Heart right ventricle (tissue), 16 donors: Measurements from ENCODE around the gene SATB2. TPM values are rescaled to one million over a fixed set of nuclear protein-coding genes. Genes with fewer than 3 reads are reported as not detected.

Source experiments
- ATAC-seq, 8 donors: fragments of 200-7000 bp; cut with Tn5 transposase; one replicate each; pipeline ENCODE4 v1.9.1; 2020; ENCODE audit warnings: mild to moderate bottlenecking in 8 of 8, moderate library complexity in 8 of 8, moderate number of reproducible peaks in 1 of 8
- DNase-seq, 2 donors: peaks; one replicate each; pipeline ENCODE4 v3.0.0-alpha.2; 2020
- H3K27ac ChIP-seq, 10 donors: fragments of 200-600 bp; sonication (generic) in 2 of 10; one replicate each; pipeline versions ENCODE4 v1.5.0 to v1.8.0; 2020 to 2022; ENCODE audit warnings: mild to moderate bottlenecking in 3 of 10
- H3K27me3 ChIP-seq, 7 donors: fragments of 200-600 bp; one replicate each; pipeline ENCODE4 v1.8.0; 2021 to 2022; ENCODE audit warnings: mild to moderate bottlenecking in 2 of 7
- H3K36me3 ChIP-seq, 9 donors: fragments of 200-600 bp; sonication (generic) in 1 of 9; one replicate each; pipeline versions ENCODE4 v1.5.0 to v1.8.0; 2020 to 2022; ENCODE audit warnings: mild to moderate bottlenecking in 2 of 9
- H3K4me1 ChIP-seq, 9 donors: fragments of 200-600 bp; sonication (generic) in 1 of 9; one replicate each; pipeline versions ENCODE4 v1.5.0 to v1.8.0; 2020 to 2022; ENCODE audit warnings: mild to moderate bottlenecking in 4 of 9
- H3K4me3 ChIP-seq, 10 donors: fragments of 200-600 bp; sonication (generic) in 2 of 10; one replicate each; pipeline versions ENCODE4 v1.5.0 to v1.8.0; 2020 to 2022; ENCODE audit warnings: mild to moderate bottlenecking in 7 of 10, moderate library complexity in 2 of 10
- H3K9me3 ChIP-seq, 11 donors: fragments of 200-600 bp in 10 of 11; sonication (generic) in 2 of 11; one replicate each; pipeline versions ENCODE4 v1.5.0 to v1.8.0; 2013 to 2022; ENCODE audit warnings: mild to moderate bottlenecking in 2 of 11, control low read depth in 1 of 11, moderate library complexity in 1 of 11
- CTCF ChIP-seq, 9 donors: fragments of 200-600 bp; sonication (generic) in 2 of 9; IDR thresholded peaks; one replicate each; pipeline versions ENCODE4 v1.5.0 to v1.8.0; 2021 to 2022; ENCODE audit warnings: antibody characterized with exemption in 9 of 9, mild to moderate bottlenecking in 5 of 9, moderate library complexity in 1 of 9
- WGBS, 2 donors: extraction: QIAGEN DNeasy Blood & Tissue Kit; methylation state at CpG; one replicate each; pipeline ENCODE4 v1.1.7; 2013; ENCODE audit warnings: inconsistent platforms in 1 of 2; 5-methylcytosine and 5-hydroxymethylcytosine counted together
- intact Hi-C, 10 donors: fragments of 100-400 bp; cut with DNase I; formaldehyde crosslinking; loops; one replicate each; pipeline versions ENCODE4 v1.11.1 to v1.14.2; 2022
- polyA plus RNA-seq, 2 donors: library from polyadenylated mRNA; stranded (reverse); fragments of 200-250 nt; gene quantifications; one replicate each; pipeline ENCODE4 v1.2.3, GENCODE V29; 2013
- total RNA-seq, 10 donors: library from RNA; stranded (reverse); fragmentation: NEBNext Ultra II Directional in 3 of 10; extraction: Animal tissue kit (Norgen Biotek cat#: 25700) in 3 of 10; gene quantifications; one replicate each; pipeline versions ENCODE4 v1.2.1 to v1.2.4, GENCODE V29; 2021 to 2023
- donor health status: Arrhythmogenic right ventricular cardiomyopathy.
- donor health status: ischemic (EF 13 %, LVEDD 7.1; RV severe dilation, severe dysfunction).
- donor health status: healthy with polysubstance abuse.
- donor health status: DM: no; HTN: yes; CAD: no.
- donor health status: DM: no; HTN: no; CAD: no.
- donor health status: ischemic (EF 25% LVEDD 6.9; RV normal size, moderate dysfunction).
- donor health status: ischemic (EF 25% LVEDD 5.7; RV mildly dilated, moderate dysfunction).
- donor health status: healthy.
- donor health status: DM: yes; HTN: yes; CAD: no.
- donor health status: Ischemic cardiomyopathy.
- donor health status: ischemic (EF 35%, LVEDD 5.7; RV mildly dilated, moderate dysfunction).
- donor health status: nonischemic (EF 11% LVEDD 7.7; RV severe dilation, severe dysfunction).
- donor health status: DM: yes; HTN: yes; CAD: no.
- donor health status: PGD.
- donor health status: ischemic (EF 29% LVEDD 5.4; RV normal size, mild dysfunction).
- donor health status: nonischemic (EF 23%, LVEDD 6.1; RV moderate dilation, normal function).

SATB2 gene
- total and polyA plus RNA-seq, 12 donors = 0.29 to 2.3 (median 0.70) TPM

GRCh38 chr2:199452260-199452990, 5.3 kb downstream of the SATB2 start:
- no peak overlapping the region for H3K27ac ChIP-seq
- H3K4me1 ChIP-seq = peaks cover 4 to 23% (median 21%) of the 10 kb centered on the region in 9 donors
- intact Hi-C loops = loop anchor here in 1 of 10 donors (10.0 kb wide), 1 partner anchor 1138 kb away; no protein-coding TSS in a partner anchor
- no peak for TF ChIP-seq CTCF (IDR thresholded peaks at IDR 0.05)
- ATAC-seq (no peak), DNase-seq (no peak)
- no peaks in the 10 kb centered on the region for H3K36me3 ChIP-seq
- H3K27me3 ChIP-seq = peaks cover 5 to 96% (median 92%) of the 10 kb centered on the region in 7 donors
- WGBS, 2 donors = 62 to 83% methylated on average over 2 of the region's 2 CpGs
- H3K9me3 ChIP-seq = no peaks in the 10 kb centered on the region
- H3K4me3 ChIP-seq = no peak overlapping the region

GRCh38 chr2:199449956-199450355, 7.8 kb downstream of the SATB2 start:
- no peaks in the 10 kb centered on the region for H3K9me3 ChIP-seq
- no peak overlapping the region for H3K4me3 ChIP-seq
- DNase-seq (no peak), ATAC-seq (no peak)
- H3K27me3 ChIP-seq = peaks cover 0 to 87% (median 80%) of the 10 kb centered on the region in 7 donors
- WGBS, 2 donors = 82 to 88% methylated on average over 3 of the region's 3 CpGs
- no peak for TF ChIP-seq CTCF (IDR thresholded peaks at IDR 0.05)
- H3K4me1 ChIP-seq = no peaks in the 10 kb centered on the region
- no peak overlapping the region for H3K27ac ChIP-seq
- no peaks in the 10 kb centered on the region for H3K36me3 ChIP-seq
- intact Hi-C loops = loop anchor here in 1 of 10 donors (10.0 kb wide), 1 partner anchor 1135 kb away; no protein-coding TSS in a partner anchor

DNA sequence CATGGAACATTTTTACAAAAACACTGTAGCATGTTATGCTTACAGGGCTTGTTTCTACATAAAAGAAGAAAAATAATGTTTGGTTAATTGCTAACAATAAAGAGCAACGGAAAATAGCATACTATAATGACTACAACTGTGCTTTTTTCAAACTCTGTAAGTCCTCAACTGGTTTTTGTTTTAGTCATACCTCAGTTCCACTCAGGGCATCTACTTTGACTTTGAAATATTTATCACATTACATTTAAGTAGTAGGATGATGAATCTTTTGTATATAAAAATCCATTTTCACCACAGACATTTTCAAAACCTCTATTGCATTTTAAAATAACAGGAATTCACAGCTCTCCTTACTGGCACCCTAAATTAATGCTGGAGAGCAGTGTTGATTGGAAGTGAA, 8.3 kb downstream of the SATB2 start:
- H3K27me3 ChIP-seq = peaks cover 0 to 82% (median 75%) of the 10 kb centered on the region in 7 donors
- H3K9me3 ChIP-seq = no peaks in the 10 kb centered on the region
- DNase-seq (no peak), ATAC-seq (no peak)
- H3K4me3 ChIP-seq = no peak overlapping the region
- intact Hi-C loops = no loop called here
- no peaks in the 10 kb centered on the region for H3K36me3 ChIP-seq
- TF ChIP-seq CTCF (IDR thresholded peaks at IDR 0.05) = no peak
- WGBS, 2 donors = 70 to 93% methylated on average over 1 of the region's 1 CpG
- no peak overlapping the region for H3K27ac ChIP-seq
- no peaks in the 10 kb centered on the region for H3K4me1 ChIP-seq

DNA sequence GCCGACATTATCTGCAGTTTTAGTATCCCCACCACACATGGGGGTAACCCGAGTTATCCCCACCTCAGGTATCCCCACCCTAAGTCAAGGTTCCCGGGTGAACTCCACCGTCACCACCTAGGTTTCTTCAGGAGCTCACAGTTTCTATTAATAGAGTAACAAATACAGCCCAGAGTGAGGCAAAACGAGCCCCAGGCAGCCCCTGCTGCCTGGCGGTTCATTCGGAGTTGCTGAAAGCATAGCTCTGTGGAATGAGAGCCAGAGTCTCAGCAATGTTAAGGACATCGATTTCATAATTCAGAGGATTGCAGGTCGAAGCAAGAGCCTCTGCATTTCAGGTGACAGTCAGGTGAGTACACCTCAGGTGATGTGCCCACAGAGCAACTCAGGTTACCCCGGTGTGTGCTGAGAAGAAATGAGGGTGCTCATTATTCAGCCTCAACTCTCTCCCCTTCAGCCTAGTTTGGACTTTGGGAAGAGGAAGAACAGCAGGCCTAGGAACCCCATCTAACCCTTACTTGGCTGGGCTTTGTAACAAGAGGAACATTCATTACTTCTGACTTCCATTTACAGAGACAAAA, 10.7 kb downstream of the SATB2 start:
- H3K36me3 ChIP-seq = no peaks in the 10 kb centered on the region
- no peak overlapping the region for H3K4me3 ChIP-seq
- no peak for TF ChIP-seq CTCF (IDR thresholded peaks at IDR 0.05)
- H3K27ac ChIP-seq = no peak overlapping the region
- ATAC-seq = no peak
- H3K27me3 ChIP-seq = peaks cover 0 to 59% (median 51%) of the 10 kb centered on the region in 7 donors
- no peak for DNase-seq
- 64 to 68% methylated on average over 10 of the region's 10 CpGs for WGBS, 2 donors
- H3K4me1 ChIP-seq = no peaks in the 10 kb centered on the region
- intact Hi-C loops = no loop called here
- no peaks in the 10 kb centered on the region for H3K9me3 ChIP-seq
